H7 (cell line): ENCODE measurements around the gene RGS7. TPM values are rescaled to one million over a fixed set of nuclear protein-coding genes. Genes with fewer than 3 reads are reported as not detected.

Experiments used
- total RNA-seq: library from RNA; depleted of rRNA; stranded (reverse); fragments of >200 nt; shearing (Covaris generic); gene quantifications from 2 replicates; pipeline ENCODE4 v1.2.3, GENCODE V29; 2014; rRNA removed

RGS7 gene
- total RNA-seq, 1 experiment from 2014 or later, result 1.6 TPM

Other genes with a start within 250 kb of the RGS7 start
- 145 and 154 TPM in 2 replicates for gene FH, start 162.6 kb upstream of the RGS7 start, total RNA-seq
- gene KMO, start 175.2 kb upstream of the RGS7 start, total RNA-seq, result 0.07 and 0.14 TPM in 2 replicates